Hematopoietic multipotent progenitor cell (in vitro differentiated cells): Measurements from ENCODE around the gene TUT1. TPM values are rescaled to one million over a fixed set of nuclear protein-coding genes. Genes with fewer than 3 reads are reported as not detected.

Experiments
- DNase-seq, 3 donors: peaks; one replicate each; pipeline ENCODE4 v3.0.0-alpha.2; 2011 to 2015; ENCODE audit warnings: low read depth in 2 of 3, low spot score in 2 of 3
- small RNA-seq: library from RNA; depleted of rRNA; stranded (forward); fragments of <200 nt; gene quantifications from one replicate; pipeline ENCODE3, GENCODE V24; 2012
- total RNA-seq: library from RNA; depleted of rRNA; stranded (reverse); fragments of >200 nt; gene quantifications from one replicate; pipeline ENCODE4 v1.2.3, GENCODE V29; 2012

The TUT1 gene
- total RNA-seq, 1 donor = 11.6 TPM

- no peak for DNase-seq
Observed at GRCh38 chr11:62543680-62544444, 47.5 kb downstream of the TUT1 start.

- peak in 2 of 3 donors; percentile 67 for DNase-seq
Observed at GRCh38 chr11:62542750-62543567, 48.4 kb downstream of the TUT1 start.

GRCh38 chr11:62542111-62542745, 49.1 kb downstream of the TUT1 start:
- DNase-seq = no peak

- no peak for DNase-seq
Observed at GRCh38 chr11:62540804-62541701, 50.3 kb downstream of the TUT1 start.

DNA sequence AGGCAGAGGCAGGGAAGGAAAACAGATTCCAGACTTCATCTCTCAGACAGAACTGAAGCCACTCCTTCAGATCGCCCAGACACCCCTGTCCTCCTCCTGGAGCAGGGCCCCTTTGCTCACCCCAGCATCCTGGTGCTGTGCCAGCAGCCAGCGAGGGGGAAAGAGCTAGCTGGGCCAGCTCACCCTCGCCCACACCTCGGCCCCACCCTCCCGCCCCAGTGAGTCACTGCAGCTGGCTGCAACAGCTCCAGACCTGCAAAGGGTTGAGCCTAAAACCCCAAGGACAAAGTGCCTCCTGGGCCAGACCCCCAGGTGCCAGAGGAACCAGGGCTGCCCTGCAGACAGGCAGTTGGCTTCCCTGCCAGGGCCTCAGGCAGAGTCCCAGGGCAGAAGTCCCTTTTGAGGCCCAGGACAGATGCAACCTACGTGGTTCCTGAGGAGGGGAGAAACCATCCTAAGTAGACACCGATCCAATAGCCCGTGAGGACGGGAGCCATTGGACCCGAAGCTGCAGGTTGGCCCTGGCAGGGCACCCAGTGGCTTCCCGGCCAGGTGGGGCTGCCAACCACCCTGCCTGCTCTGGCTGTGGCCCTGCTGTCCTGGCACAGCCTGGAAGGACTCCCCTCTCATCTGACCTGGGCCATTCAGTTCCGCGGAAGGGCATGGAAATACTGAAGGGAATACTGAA, 51.9 kb downstream of the TUT1 start:
- DNase-seq = peak in 2 of 3 donors; percentile 55 to 56

DNA sequence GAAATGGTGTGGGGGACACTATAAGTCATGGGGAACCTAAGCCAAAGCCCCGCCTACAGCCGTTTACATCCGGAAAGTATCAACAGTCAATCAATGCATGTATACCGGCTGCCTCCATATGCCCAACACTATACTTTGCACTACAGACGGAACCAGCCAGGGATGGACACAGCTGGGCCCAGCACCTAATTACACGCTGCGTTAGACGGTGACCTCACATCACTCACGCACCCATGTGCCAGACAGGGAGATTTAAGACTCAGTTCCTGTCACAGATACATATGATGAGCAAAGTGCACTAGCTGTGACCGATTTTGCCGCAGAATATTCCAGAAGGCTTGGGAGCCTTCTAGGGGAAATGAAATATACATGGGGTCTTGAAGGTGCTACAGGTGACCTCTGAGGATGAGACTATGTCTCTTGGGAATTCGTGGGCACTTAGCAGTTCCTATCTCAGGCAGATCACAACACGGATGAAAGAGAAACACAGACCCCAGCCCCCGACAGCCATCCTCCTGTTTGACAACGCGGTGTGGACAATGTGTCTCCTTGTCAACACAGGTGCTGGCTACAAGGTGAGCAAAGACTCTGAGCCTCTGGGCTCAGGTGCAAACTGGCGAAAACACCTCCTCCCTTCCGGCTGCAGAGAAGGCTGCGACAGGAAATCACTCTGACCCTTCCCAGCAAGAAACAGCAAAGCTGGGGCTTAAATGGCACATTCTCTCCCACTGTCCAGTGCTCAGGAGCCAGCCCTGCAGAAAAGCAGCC, 52.7 kb downstream of the TUT1 start:
- DNase-seq = no peak

GRCh38 chr11:62536301-62536957, 54.9 kb downstream of the TUT1 start:
- no peak for DNase-seq

DNA sequence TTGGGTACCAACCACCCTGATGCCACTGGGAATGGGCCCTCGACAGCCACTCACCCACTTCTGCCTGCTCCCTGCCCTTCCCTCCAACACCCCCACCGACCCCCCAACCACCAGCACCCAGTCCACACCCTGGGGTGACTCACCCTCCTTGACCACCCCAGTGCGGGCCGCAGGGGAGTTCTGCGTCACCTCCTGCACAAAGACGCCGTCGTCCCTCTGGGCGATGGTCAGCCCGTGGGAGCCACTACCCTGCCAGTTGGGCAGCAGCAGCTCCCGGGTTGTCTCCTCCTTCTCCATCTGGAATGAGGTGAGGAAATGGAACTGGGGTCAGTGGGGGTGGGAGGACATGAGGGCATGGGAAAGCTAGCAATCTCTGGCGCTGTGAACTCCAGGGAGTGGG, 55.5 kb downstream of the TUT1 start:
- no peak for DNase-seq

GRCh38 chr11:62534779-62535545, 56.4 kb downstream of the TUT1 start:
- DNase-seq = no peak

DNA sequence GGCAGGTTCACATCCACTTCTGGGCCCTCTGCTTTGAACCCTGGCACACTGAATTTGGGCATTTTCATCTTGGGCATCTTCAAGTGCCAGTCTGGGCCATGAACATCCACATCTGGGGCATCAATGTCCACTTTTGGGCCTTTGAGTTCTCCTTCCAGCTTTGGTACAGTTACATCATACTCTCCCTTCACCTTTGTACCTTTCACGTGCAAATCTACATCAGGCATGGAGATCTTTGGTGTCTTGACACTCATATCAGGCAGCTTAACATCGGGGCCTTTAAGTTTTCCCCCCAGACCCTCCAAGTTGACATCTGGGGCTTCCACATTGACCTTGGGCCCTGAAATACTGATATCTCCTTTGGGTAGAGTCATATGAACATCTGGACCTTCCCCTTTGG, 59.2 kb downstream of the TUT1 start:
- no peak for DNase-seq

Small RNA genes within 50 kb of the gene (small RNA-seq; reads per million reads assigned to genes)
- gene AP001458.1 = not detected
- gene EEF1G = not detected
- 0.20 reads per million for gene MIR6747

Other genes starting within 250 kb of the TUT1 start
- gene SCGB1A1, start 172.5 kb downstream of the TUT1 start, total RNA-seq = not detected
- 250 TPM for gene AHNAK, start 44.7 kb downstream of the TUT1 start, total RNA-seq
- gene EEF1G, start 17.6 kb downstream of the TUT1 start, total RNA-seq = 3,462 TPM
- 142 TPM for gene MTA2, start 10.3 kb upstream of the TUT1 start, total RNA-seq
- gene EML3, start 21.3 kb upstream of the TUT1 start, total RNA-seq = 38.0 TPM
- gene ROM1, start 21.7 kb upstream of the TUT1 start, total RNA-seq = 2.7 TPM
- gene B3GAT3, start 30.5 kb upstream of the TUT1 start, total RNA-seq = 36.4 TPM
- gene GANAB, start 55.1 kb upstream of the TUT1 start, total RNA-seq = 215 TPM
- 33.7 TPM for gene INTS5, start 61.8 kb upstream of the TUT1 start, total RNA-seq
- 15.3 TPM for gene C11orf98, start 73.7 kb upstream of the TUT1 start, total RNA-seq
- 51.7 TPM for gene CSKMT, start 73.8 kb upstream of the TUT1 start, total RNA-seq
- 7.3 TPM for gene UQCC3, start 80.2 kb upstream of the TUT1 start, total RNA-seq
- 6.5 TPM for gene LBHD1, start 80.7 kb upstream of the TUT1 start, total RNA-seq
- gene UBXN1, start 87.5 kb upstream of the TUT1 start, total RNA-seq = 141 TPM
- 0.27 TPM for gene LRRN4CL, start 98.0 kb upstream of the TUT1 start, total RNA-seq
- gene BSCL2, start 115.9 kb upstream of the TUT1 start, total RNA-seq = 66.5 TPM
- gene GNG3, start 116.2 kb upstream of the TUT1 start, total RNA-seq = not detected
- gene HNRNPUL2, start 135.9 kb upstream of the TUT1 start, total RNA-seq = 7.5 TPM
- 30.4 TPM for gene TTC9C, start 137.0 kb upstream of the TUT1 start, total RNA-seq
- gene ZBTB3, start 162.6 kb upstream of the TUT1 start, total RNA-seq = 17.5 TPM
- gene POLR2G, start 170.1 kb upstream of the TUT1 start, total RNA-seq = 81.3 TPM
- gene TAF6L, start 179.9 kb upstream of the TUT1 start, total RNA-seq = 25.0 TPM
- gene TMEM179B, start 195.9 kb upstream of the TUT1 start, total RNA-seq = 49.3 TPM
- gene TMEM223, start 200.5 kb upstream of the TUT1 start, total RNA-seq = 31.2 TPM
- gene NXF1, start 213.9 kb upstream of the TUT1 start, total RNA-seq = 62.2 TPM
- gene STX5, start 240.5 kb upstream of the TUT1 start, total RNA-seq = 56.3 TPM
- not detected for gene TEX54, start 241.3 kb upstream of the TUT1 start, total RNA-seq
- 74.3 TPM for gene WDR74, start 248.1 kb upstream of the TUT1 start, total RNA-seq